ENCODE results near the gene CACNA1A.
"Not testable (repeated sequence)": the region's sequence is repeated elsewhere in the genome, so short reads cannot be mapped to it uniquely, and the experiment has no call there.

CACNA1A gene

GRCh38 chr19:13198634-13199033 is 307.6 kb downstream of the CACNA1A start:
- DNase-seq (ENCODE audit: low spot score), result no peak

- DNase-seq (ENCODE audit: low spot score), result no peak
Observed at GRCh38 chr19:13195678-13196077, 310.6 kb downstream of the CACNA1A start.

GRCh38 chr19:13190781-13191540 is 315.3 kb downstream of the CACNA1A start:
- DNase-seq (ENCODE audit: low spot score), result no peak

- no peak for DNase-seq (ENCODE audit: low spot score)
Observed at GRCh38 chr19:13189600-13189999, 316.7 kb downstream of the CACNA1A start.

GRCh38 chr19:13187419-13187818 is 318.9 kb downstream of the CACNA1A start:
- no peak for DNase-seq (ENCODE audit: low spot score)

- not testable (repeated sequence) for DNase-seq (ENCODE audit: low spot score)
Observed at GRCh38 chr19:13186688-13187087, 319.6 kb downstream of the CACNA1A start.

GRCh38 chr19:13185763-13186657 is 320.3 kb downstream of the CACNA1A start:
- DNase-seq (ENCODE audit: low spot score), result not testable (repeated sequence)

GRCh38 chr19:13184926-13185325 is 321.4 kb downstream of the CACNA1A start:
- DNase-seq (ENCODE audit: low spot score), result not testable (repeated sequence)

- DNase-seq (ENCODE audit: low spot score), result no peak
Observed at GRCh38 chr19:13181747-13182388, 324.4 kb downstream of the CACNA1A start.

- DNase-seq (ENCODE audit: low spot score), result not testable (repeated sequence)
Observed at GRCh38 chr19:13178291-13178690, 328.0 kb downstream of the CACNA1A start.

GRCh38 chr19:13177584-13177983 is 328.7 kb downstream of the CACNA1A start:
- not testable (repeated sequence) for DNase-seq (ENCODE audit: low spot score)

- no peak for DNase-seq (ENCODE audit: low spot score)
Observed at GRCh38 chr19:13176345-13176744, 329.9 kb downstream of the CACNA1A start.

- no peak for DNase-seq (ENCODE audit: low spot score)
Observed at GRCh38 chr19:13173139-13173737, 333.0 kb downstream of the CACNA1A start.

GRCh38 chr19:13172346-13173138 is 333.7 kb downstream of the CACNA1A start:
- no peak for DNase-seq (ENCODE audit: low spot score)

GRCh38 chr19:13171146-13171545 is 335.1 kb downstream of the CACNA1A start:
- no peak for DNase-seq (ENCODE audit: low spot score)

GRCh38 chr19:13169769-13170168 is 336.5 kb downstream of the CACNA1A start:
- DNase-seq (ENCODE audit: low spot score), result no peak

GRCh38 chr19:13166151-13166550 is 340.1 kb downstream of the CACNA1A start:
- DNase-seq (ENCODE audit: low spot score), result not testable (repeated sequence)

GRCh38 chr19:13165162-13165997 is 340.9 kb downstream of the CACNA1A start:
- no peak for DNase-seq (ENCODE audit: low spot score)

GRCh38 chr19:13164343-13165161 is 341.7 kb downstream of the CACNA1A start:
- peak; percentile 80 for DNase-seq (ENCODE audit: low spot score)
